CD4-positive, CD25-positive, alpha-beta regulatory T cell (primary cell): Measurements from ENCODE around the gene LRRC4C. TPM values are rescaled to one million over a fixed set of nuclear protein-coding genes. Genes with fewer than 3 reads are reported as not detected.
A peak's percentile ranks its signal among the peaks of the same experiment; 100 is the strongest.

Experiments
- ATAC-seq, 2 donors: fragments of 150-1000 bp; cut with Tn5 transposase; one replicate each; pipeline ENCODE4 v1.10.0; 2021; ENCODE audit warnings: low read depth in 2 of 2, moderate number of reproducible peaks in 2 of 2, moderate library complexity in 1 of 2
- DNase-seq, 3 donors: peaks; one replicate each; pipeline versions ENCODE4 v3.0.0 to v3.0.0-alpha.2; 2012 to 2022; ENCODE audit warnings: mixed read lengths in 1 of 3
- H3K27ac ChIP-seq: one replicate; pipeline ENCODE4 v1.7.0; 2013; ENCODE audit warnings: mild to moderate bottlenecking, low read length; ENCODE audit not compliant: insufficient read depth, poor library complexity, severe bottlenecking
- H3K27me3 ChIP-seq: one replicate; pipeline ENCODE4 v1.7.0; 2013; ENCODE audit warnings: low read length; ENCODE audit not compliant: control insufficient read depth, insufficient read depth
- H3K36me3 ChIP-seq: one replicate; pipeline ENCODE4 v1.7.0; 2013; ENCODE audit warnings: mild to moderate bottlenecking, low read length, moderate library complexity; ENCODE audit not compliant: control insufficient read depth, insufficient read depth
- H3K4me1 ChIP-seq: 2 replicates; pipeline ENCODE4 v1.7.0; 2013; ENCODE audit warnings: mild to moderate bottlenecking, low read length; ENCODE audit not compliant: insufficient read depth, control insufficient read depth, poor library complexity, severe bottlenecking
- H3K4me3 ChIP-seq: one replicate; pipeline ENCODE4 v1.7.0; 2013; ENCODE audit warnings: low read depth, mild to moderate bottlenecking, low read length, moderate library complexity
- H3K9me3 ChIP-seq, 2 experiments: 1 replicate in 1 of 2; 2 replicates in 1 of 2; pipeline ENCODE4 v1.7.0; 2013; ENCODE audit warnings: low read length in 2 of 2, mild to moderate bottlenecking in 1 of 2, moderate library complexity in 1 of 2; ENCODE audit not compliant: control insufficient read depth in 2 of 2
- H3K27ac Mint-ChIP-seq, 3 donors: one replicate each; pipeline ENCODE4 v1.8.0; 2020 to 2022; ENCODE audit warnings: mild to moderate bottlenecking in 3 of 3, mixed read lengths in 3 of 3, moderate library complexity in 2 of 3
- H3K27me3 Mint-ChIP-seq: one replicate; pipeline ENCODE4 v1.8.0; 2022; ENCODE audit warnings: mild to moderate bottlenecking, mixed read lengths
- H3K36me3 Mint-ChIP-seq: one replicate; pipeline ENCODE4 v1.8.0; 2020; ENCODE audit warnings: mixed read lengths
- H3K4me1 Mint-ChIP-seq, 4 donors: one replicate each; pipeline ENCODE4 v1.8.0; 2020 to 2022; ENCODE audit warnings: mixed read lengths in 4 of 4, mild to moderate bottlenecking in 1 of 4
- H3K4me3 Mint-ChIP-seq, 4 donors: one replicate each; pipeline ENCODE4 v1.8.0; 2020 to 2022; ENCODE audit warnings: mild to moderate bottlenecking in 4 of 4, mixed read lengths in 4 of 4, moderate library complexity in 3 of 4
- H3K9me3 Mint-ChIP-seq, 7 donors: one replicate each; pipeline ENCODE4 v1.8.0; 2020 to 2022; ENCODE audit warnings: mixed read lengths in 7 of 7, mild to moderate bottlenecking in 3 of 7, moderate library complexity in 2 of 7
- polyA plus RNA-seq, 4 donors: library from polyadenylated mRNA; unstranded; fragments of 300-500 nt; fragmentation: Illumina TruSeq; gene quantifications; one replicate each; pipeline ENCODE4 v1.2.3, GENCODE V29; 2021
- total RNA-seq: library from RNA; stranded (reverse); gene quantifications from one replicate; pipeline ENCODE4 v1.2.3, GENCODE V29; 2022

LRRC4C gene
- total and polyA plus RNA-seq, 5 donors from 2014 or later, result not detected

DNA sequence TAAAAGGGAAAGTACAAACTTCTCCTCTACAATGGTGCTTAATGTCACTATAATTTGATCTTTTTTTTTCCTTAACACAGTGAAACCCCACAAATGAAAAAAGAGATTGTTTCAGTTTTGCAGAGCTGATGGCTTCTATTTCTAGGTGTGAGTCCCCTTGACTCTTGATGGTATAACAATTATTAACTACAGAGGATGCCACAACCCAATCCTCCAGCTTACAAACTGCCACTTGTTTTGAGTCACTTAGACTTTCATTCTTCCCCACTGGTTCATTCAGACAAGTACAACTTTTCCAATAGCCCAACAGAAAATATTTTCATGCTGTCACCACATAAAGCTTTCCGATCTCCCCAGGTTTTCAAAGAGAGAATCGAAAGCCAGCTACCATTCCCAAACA is 812.2 kb downstream of the LRRC4C start:
- ATAC-seq, result no peak
- no peaks in the 10 kb centered on the region for H3K27me3 ChIP-seq
- Mint-ChIP-seq H3K9me3 (peaks cover 3 to 44% (median 17%) of the 10 kb centered on the region in 7 donors), H3K4me3 (no peak overlapping the region), H3K27ac (no peak overlapping the region), H3K36me3 (no peaks in the 10 kb centered on the region), H3K4me1 (no peaks in the 10 kb centered on the region), H3K27me3 (no peaks in the 10 kb centered on the region)
- H3K27ac ChIP-seq, result no peak overlapping the region
- H3K4me3 ChIP-seq, result no peak overlapping the region
- H3K36me3 ChIP-seq, result no peaks in the 10 kb centered on the region
- H3K9me3 ChIP-seq, result peaks cover 5 to 11% of the 10 kb centered on the region in 2 experiments
- DNase-seq, result no peak
- no peaks in the 10 kb centered on the region for H3K4me1 ChIP-seq

DNA sequence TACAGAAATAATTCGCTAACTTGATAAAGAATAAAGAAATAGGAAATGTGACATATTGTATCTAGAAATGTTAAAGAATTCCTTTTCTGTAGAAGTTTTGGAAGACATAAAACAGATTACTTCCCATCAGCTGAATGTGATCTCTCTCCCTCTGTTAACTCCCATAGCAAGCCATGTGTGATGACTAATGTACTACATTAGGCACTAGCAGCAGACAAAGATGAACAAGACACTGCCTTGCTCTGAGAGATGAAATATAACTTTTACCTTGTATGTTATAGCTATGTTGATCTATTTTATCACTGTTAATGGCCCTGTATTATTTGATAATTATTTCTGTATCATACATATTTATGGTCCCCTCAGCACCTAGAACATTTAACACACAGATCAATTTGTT is 817.2 kb downstream of the LRRC4C start:
- DNase-seq (no peak), ATAC-seq (no peak)
- peak overlapping the region in 1 of 4 donors; percentile 35 for H3K4me3 Mint-ChIP-seq
- Histone ChIP-seq H3K4me1 (no peaks in the 10 kb centered on the region), H3K36me3 (no peaks in the 10 kb centered on the region), H3K27ac (no peak overlapping the region), H3K9me3 (peaks cover 2 to 3% of the 10 kb centered on the region in 2 experiments), H3K4me3 (no peak overlapping the region), H3K27me3 (no peaks in the 10 kb centered on the region)
- H3K9me3 Mint-ChIP-seq, result peaks cover 0 to 33% (median 12%) of the 10 kb centered on the region in 7 donors
- no peak overlapping the region for H3K27ac Mint-ChIP-seq
- H3K27me3 Mint-ChIP-seq, result no peaks in the 10 kb centered on the region
- no peaks in the 10 kb centered on the region for H3K36me3 Mint-ChIP-seq
- H3K4me1 Mint-ChIP-seq, result peaks cover 0 to 4% (median 0%) of the 10 kb centered on the region in 4 donors

DNA sequence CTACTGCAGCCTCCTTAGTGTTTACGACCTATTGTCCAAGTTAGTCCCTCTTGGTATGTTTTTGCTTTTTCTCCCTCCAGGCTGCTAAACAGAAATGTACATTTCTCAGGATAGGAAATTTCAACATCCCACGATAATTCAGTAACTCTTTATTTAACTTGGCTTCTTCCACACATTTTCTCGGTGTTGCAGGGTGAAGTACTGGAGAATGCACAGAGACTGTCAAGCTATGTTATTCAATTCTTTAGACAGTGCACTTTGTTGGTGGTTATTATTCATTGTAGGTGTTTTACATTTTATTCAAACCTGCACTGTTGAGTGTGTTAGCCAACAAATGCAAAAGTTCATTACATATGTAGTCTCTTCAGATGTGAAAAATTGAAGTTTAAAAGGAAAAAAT is 839.8 kb downstream of the LRRC4C start:
- no peaks in the 10 kb centered on the region for H3K4me1 Mint-ChIP-seq
- H3K9me3 Mint-ChIP-seq, result peaks cover 0 to 27% (median 3%) of the 10 kb centered on the region in 7 donors
- no peaks in the 10 kb centered on the region for H3K36me3 Mint-ChIP-seq
- Histone ChIP-seq H3K27me3 (no peaks in the 10 kb centered on the region), H3K36me3 (no peaks in the 10 kb centered on the region), H3K9me3 (peaks cover 0 to 4% of the 10 kb centered on the region in 2 experiments), H3K4me1 (no peaks in the 10 kb centered on the region), H3K4me3 (no peak overlapping the region), H3K27ac (no peak overlapping the region)
- no peak overlapping the region for H3K4me3 Mint-ChIP-seq
- no peak for ATAC-seq
- no peak overlapping the region for H3K27ac Mint-ChIP-seq
- H3K27me3 Mint-ChIP-seq, result no peaks in the 10 kb centered on the region
- no peak for DNase-seq

DNA sequence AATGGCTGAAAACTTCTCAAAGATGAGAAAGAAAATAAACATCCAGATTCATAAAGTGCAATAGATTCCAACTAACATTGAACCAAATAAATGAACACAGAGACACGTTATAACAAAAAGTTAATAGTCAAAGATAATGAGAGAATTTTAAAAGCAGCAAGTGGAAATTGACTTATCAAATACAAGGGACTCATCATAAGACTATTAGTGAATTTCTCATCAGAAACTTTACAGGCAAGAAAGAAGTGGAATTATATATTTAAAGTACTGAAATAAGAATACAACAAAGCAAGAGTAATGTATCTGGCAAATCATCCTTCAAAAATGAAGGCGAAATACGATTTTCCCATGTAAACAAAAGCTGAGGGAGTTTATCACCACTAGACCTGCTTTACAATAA is 852.7 kb downstream of the LRRC4C start:
- peaks cover 14 to 27% of the 10 kb centered on the region in 2 experiments for H3K9me3 ChIP-seq
- no peaks in the 10 kb centered on the region for H3K4me1 Mint-ChIP-seq
- no peaks in the 10 kb centered on the region for H3K4me1 ChIP-seq
- H3K27me3 ChIP-seq, result no peaks in the 10 kb centered on the region
- no peaks in the 10 kb centered on the region for H3K36me3 Mint-ChIP-seq
- ATAC-seq (no peak), DNase-seq (no peak)
- H3K27ac ChIP-seq, result no peak overlapping the region
- peaks cover 0 to 35% (median 18%) of the 10 kb centered on the region in 7 donors for H3K9me3 Mint-ChIP-seq
- H3K27ac Mint-ChIP-seq, result no peak overlapping the region
- H3K36me3 ChIP-seq, result no peaks in the 10 kb centered on the region
- no peak overlapping the region for H3K4me3 ChIP-seq
- H3K27me3 Mint-ChIP-seq, result no peaks in the 10 kb centered on the region
- H3K4me3 Mint-ChIP-seq, result no peak overlapping the region

DNA sequence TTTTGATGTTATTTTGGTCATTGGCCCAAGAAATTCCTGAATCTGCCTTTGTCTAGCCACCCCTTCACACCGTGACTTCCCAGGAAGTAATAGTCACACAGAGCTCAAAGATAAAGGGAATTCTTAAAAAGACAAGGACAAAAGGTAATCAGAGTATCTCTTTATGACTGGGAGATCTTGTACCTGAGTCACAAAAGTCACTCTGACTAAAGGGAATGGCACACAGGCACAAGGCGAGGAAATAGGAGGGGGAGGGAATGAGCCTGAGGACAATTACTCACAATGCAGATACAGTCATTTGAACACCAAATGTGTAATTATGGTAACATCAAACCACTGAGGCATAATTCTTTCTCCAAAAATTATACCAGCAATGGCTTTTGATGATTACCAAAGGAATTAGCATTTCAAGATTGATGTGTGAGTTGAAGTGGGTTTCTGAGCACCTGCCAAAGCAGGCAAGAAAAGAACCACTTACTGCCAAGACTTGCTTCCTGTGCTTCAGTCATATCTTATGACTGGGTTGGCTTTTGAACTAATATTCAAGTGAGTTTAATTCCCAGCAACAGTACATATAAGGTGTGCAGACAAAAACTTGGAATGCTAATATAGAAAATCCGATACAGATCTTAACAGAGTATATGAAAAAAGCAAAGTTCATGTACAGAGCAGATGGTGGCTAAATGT is 856.4 kb downstream of the LRRC4C start:
- Histone ChIP-seq H3K27ac (no peak overlapping the region), H3K36me3 (no peaks in the 10 kb centered on the region), H3K4me1 (no peaks in the 10 kb centered on the region), H3K27me3 (no peaks in the 10 kb centered on the region), H3K4me3 (no peak overlapping the region), H3K9me3 (peaks cover 18 to 33% of the 10 kb centered on the region in 2 experiments)
- Mint-ChIP-seq H3K36me3 (no peaks in the 10 kb centered on the region), H3K27ac (no peak overlapping the region), H3K4me3 (no peak overlapping the region), H3K27me3 (no peaks in the 10 kb centered on the region), H3K4me1 (no peaks in the 10 kb centered on the region), H3K9me3 (peaks cover 0 to 28% (median 13%) of the 10 kb centered on the region in 7 donors)
- ATAC-seq (no peak), DNase-seq (no peak)

DNA sequence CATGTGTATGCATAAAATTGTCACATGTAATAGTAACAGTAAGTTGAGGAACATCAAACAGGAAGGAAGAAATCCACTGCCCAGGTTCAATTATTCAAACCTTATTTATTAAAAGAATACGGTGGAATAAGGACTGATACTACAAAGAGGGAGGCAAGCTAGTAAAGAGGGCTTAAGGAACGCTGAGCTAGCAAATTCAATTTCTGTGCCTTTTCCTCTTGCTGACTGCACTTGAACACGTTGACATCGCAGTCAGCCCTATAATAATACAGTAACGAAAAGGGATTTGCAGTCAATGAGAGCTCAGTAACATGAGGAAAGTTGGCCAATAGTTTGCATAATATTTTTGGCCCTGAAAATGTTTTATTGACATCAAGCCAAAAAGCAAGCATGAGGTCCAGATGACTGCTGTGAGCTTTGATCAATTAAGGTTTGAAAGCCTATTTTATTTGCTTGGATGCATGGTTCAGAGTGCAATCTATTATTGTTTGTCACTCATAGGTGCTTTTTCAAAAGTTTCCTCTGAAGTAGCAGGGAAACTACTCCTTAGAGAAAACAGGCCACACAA is 861.8 kb downstream of the LRRC4C start:
- no peak for DNase-seq
- Mint-ChIP-seq H3K4me3 (no peak overlapping the region), H3K9me3 (peaks cover 4 to 27% (median 9%) of the 10 kb centered on the region in 7 donors), H3K4me1 (no peaks in the 10 kb centered on the region), H3K36me3 (no peaks in the 10 kb centered on the region), H3K27ac (no peak overlapping the region), H3K27me3 (no peaks in the 10 kb centered on the region)
- Histone ChIP-seq H3K9me3 (peaks cover 5 to 6% of the 10 kb centered on the region in 2 experiments), H3K36me3 (no peaks in the 10 kb centered on the region), H3K27me3 (no peaks in the 10 kb centered on the region), H3K4me1 (no peaks in the 10 kb centered on the region), H3K27ac (no peak overlapping the region), H3K4me3 (no peak overlapping the region)
- ATAC-seq, result no peak

DNA sequence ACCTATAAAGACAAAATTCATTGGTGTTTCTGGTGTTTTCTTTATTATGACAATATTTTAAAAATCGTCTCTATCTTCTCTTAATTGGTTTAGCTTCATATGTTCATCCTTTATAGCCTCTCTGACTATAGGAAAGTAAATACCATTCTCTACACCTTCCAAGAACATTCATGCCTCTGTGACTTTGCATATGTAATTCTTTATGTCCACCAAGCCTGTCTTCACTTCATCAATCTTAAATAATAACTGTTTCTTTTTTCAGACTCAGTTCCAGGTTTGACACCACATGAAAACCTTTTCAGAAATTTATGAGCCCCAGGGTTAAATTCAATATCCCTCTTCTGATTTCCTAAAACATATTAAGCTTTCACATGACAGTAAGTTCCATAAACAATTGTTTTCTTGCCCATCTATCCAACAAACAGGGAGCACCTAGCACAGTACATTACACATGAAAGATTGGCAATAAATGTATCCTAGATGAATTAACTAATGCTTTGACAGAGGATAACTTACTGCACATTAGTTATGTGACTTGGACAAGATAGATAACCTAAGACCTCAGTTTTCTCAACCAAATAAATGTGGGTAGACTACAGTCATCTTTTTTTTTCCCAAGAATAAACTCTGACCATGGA is 886.1 kb downstream of the LRRC4C start:
- H3K4me1 Mint-ChIP-seq, result no peaks in the 10 kb centered on the region
- Histone ChIP-seq H3K36me3 (no peaks in the 10 kb centered on the region), H3K4me3 (no peak overlapping the region), H3K27ac (no peak overlapping the region), H3K4me1 (no peaks in the 10 kb centered on the region), H3K9me3 (peaks cover 4% of the 10 kb centered on the region in 2 experiments), H3K27me3 (no peaks in the 10 kb centered on the region)
- no peaks in the 10 kb centered on the region for H3K36me3 Mint-ChIP-seq
- no peak overlapping the region for H3K4me3 Mint-ChIP-seq
- no peaks in the 10 kb centered on the region for H3K27me3 Mint-ChIP-seq
- DNase-seq (no peak), ATAC-seq (no peak)
- H3K9me3 Mint-ChIP-seq, result peaks cover 3 to 24% (median 7%) of the 10 kb centered on the region in 7 donors
- no peak overlapping the region for H3K27ac Mint-ChIP-seq
